GM12878 (cell line): ENCODE data around the gene SLC35D2. TPM values are rescaled to one million over a fixed set of nuclear protein-coding genes. Genes with fewer than 3 reads are reported as not detected.
A peak's percentile ranks its signal among the peaks of the same experiment; 100 is the strongest.

ENCODE experiments used
- ATAC-seq: fragments of 200-7000 bp; cut with Tn5 transposase; 3 replicates; pipeline ENCODE4 v1.9.1; 2020; ENCODE audit warnings: mild to moderate bottlenecking, moderate library complexity
- BruUV-seq: library from RNA; stranded (reverse); fragments of 400-500 nt; replicated peaks from 2 replicates; lab custom pipeline; 2021; lab: Mats Ljungman, UMichigan
- CTCF ChIA-PET: fragments of 300-600 bp; sonication (Branson Sonifier 250); formaldehyde crosslinking; extraction: SDS; loops from one replicate; lab custom pipeline; 2021; ENCODE audit warnings: inconsistent platforms; lab: Yijun Ruan, JAX
- POLR2A ChIA-PET: fragments of 350-600 bp; formaldehyde crosslinking; extraction: SDS; loops from one replicate; lab custom pipeline; 2021; ENCODE audit warnings: inconsistent platforms; lab: Charles Lee
- RAD21 ChIA-PET: fragments of 300-600 bp; sonication (Branson Sonifier 250); formaldehyde crosslinking; loops from one replicate; lab custom pipeline; 2023; ENCODE audit warnings: antibody characterized with exemption; ENCODE audit not compliant: unreplicated experiment; lab: Charles Lee
- SMC1A ChIA-PET: fragments of 300-600 bp; sonication (Branson Sonifier 250); formaldehyde crosslinking; loops from one replicate; lab custom pipeline; 2023; ENCODE audit not compliant: unreplicated experiment, uncharacterized antibody; lab: Charles Lee
- DNase-seq: peaks from one replicate; pipeline ENCODE4 v3.0.0-alpha.2; 2011; ENCODE audit warnings: low read depth, low spot score
- FAIRE-seq: peaks from 3 replicates; lab custom pipeline; 2011; peaks lifted over from hg19 to GRCh38; lab: Jason Lieb, UNC
- H2AFZ ChIP-seq: 2 replicates; pipeline ENCODE4 v1.6.0; 2011; ENCODE audit warnings: low read depth, low read length, control low read depth; ENCODE audit not compliant: control insufficient read depth
- H3K27ac ChIP-seq: 2 replicates; pipeline ENCODE4 v1.5.1; 2011; ENCODE audit warnings: control low read depth; ENCODE audit not compliant: control insufficient read depth, insufficient read depth
- H3K27me3 ChIP-seq, 2 experiments: replicated peaks in 1 of 2; 2 replicates each; pipeline versions ENCODE4 v1.6.0 to v1.6.1; 2011; ENCODE audit warnings: low read length in 1 of 2; ENCODE audit not compliant: control insufficient read depth in 2 of 2, insufficient read depth in 2 of 2
- H3K36me3 ChIP-seq, 2 experiments: 2 replicates each; pipeline ENCODE4 v1.5.1; 2011; ENCODE audit warnings: low read length in 1 of 2; ENCODE audit not compliant: control insufficient read depth in 2 of 2, insufficient read depth in 2 of 2
- H3K4me1 ChIP-seq: 2 replicates; pipeline ENCODE4 v1.6.1; 2011; ENCODE audit warnings: mild to moderate bottlenecking, low read length, moderate library complexity, mixed read lengths; ENCODE audit not compliant: control insufficient read depth, insufficient read depth
- H3K4me2 ChIP-seq: 2 replicates; pipeline ENCODE4 v1.6.0; 2011; ENCODE audit warnings: control low read depth; ENCODE audit not compliant: control insufficient read depth, insufficient read depth
- H3K4me3 ChIP-seq: fragments of 200-600 bp; sonication (generic); 2 replicates; pipeline ENCODE4 v1.5.1; 2016
- H3K79me2 ChIP-seq: 2 replicates; pipeline ENCODE4 v1.6.0; 2011; ENCODE audit warnings: low read length; ENCODE audit not compliant: control insufficient read depth, insufficient read depth
- H3K9ac ChIP-seq: 2 replicates; pipeline ENCODE4 v1.8.0; 2011; ENCODE audit warnings: low read length, control low read depth, mixed read lengths; ENCODE audit not compliant: control insufficient read depth, insufficient read depth
- H3K9me3 ChIP-seq: replicated peaks from 3 replicates; pipeline ENCODE4 v1.5.1; 2011; ENCODE audit warnings: mild to moderate bottlenecking, low read length; ENCODE audit not compliant: control insufficient read depth, insufficient read depth
- H4K20me1 ChIP-seq: 2 replicates; pipeline ENCODE4 v1.6.0; 2011; ENCODE audit not compliant: control insufficient read depth, insufficient read depth
- ASH2L ChIP-seq: fragments of 300-600, 200-600 bp; sonication (generic); IDR thresholded peaks from 2 replicates; pipeline ENCODE4 v1.6.1; 2017; ENCODE audit warnings: low read depth, mild to moderate bottlenecking, borderline replicate concordance
- BHLHE40 ChIP-seq, 2 experiments: fragments of 450-650 bp in 1 of 2; IDR thresholded peaks; 2 replicates each; pipeline ENCODE4 v1.6.1; 2011 to 2017; ENCODE audit warnings: low read depth in 2 of 2, borderline replicate concordance in 1 of 2, improper control_type of control experiment in 1 of 2, low read length in 1 of 2, mild to moderate bottlenecking in 1 of 2
- BMI1 ChIP-seq: fragments of 450-650 bp; IDR thresholded peaks from 2 replicates; pipeline ENCODE4 v1.6.1; 2016; ENCODE audit warnings: mild to moderate bottlenecking, moderate library complexity, borderline replicate concordance
- CBX3 ChIP-seq: fragments of 200-600 bp; sonication (generic); IDR thresholded peaks from 2 replicates; pipeline ENCODE4 v1.6.1; 2016; ENCODE audit warnings: low read depth, borderline replicate concordance
- CREB1 ChIP-seq: IDR thresholded peaks from 2 replicates; pipeline ENCODE4 v1.6.1; 2012; ENCODE audit warnings: low read depth, mild to moderate bottlenecking, inconsistent platforms
- EP300 ChIP-seq, 2 experiments: fragments of 150-350 bp in 1 of 2; IDR thresholded peaks; 2 replicates each; pipeline ENCODE4 v1.6.1; 2011 to 2012; ENCODE audit warnings: low read depth in 2 of 2, low read length in 2 of 2, borderline replicate concordance in 1 of 2, improper control_type of control experiment in 1 of 2, inconsistent platforms in 1 of 2; ENCODE audit not compliant: control insufficient read depth in 1 of 2
- ESRRA ChIP-seq: IDR thresholded peaks from 2 replicates; pipeline ENCODE4 v1.6.1; 2012; ENCODE audit warnings: mild to moderate bottlenecking, low read length, improper control_type of control experiment
- EZH2 ChIP-seq: IDR thresholded peaks from 2 replicates; pipeline ENCODE4 v1.6.1; 2012; ENCODE audit warnings: low read depth, mild to moderate bottlenecking, control low read depth, inconsistent platforms, low read length, borderline replicate concordance; ENCODE audit not compliant: control insufficient read depth
- GABPA ChIP-seq: IDR thresholded peaks from 2 replicates; pipeline ENCODE4 v1.6.1; 2014; ENCODE audit warnings: antibody characterized with exemption, low read depth, mild to moderate bottlenecking, inconsistent platforms
- HDAC6 ChIP-seq: fragments of 200-600 bp; sonication (generic); IDR thresholded peaks from one replicate; pipeline ENCODE4 v1.8.0; 2017; ENCODE audit warnings: antibody characterized with exemption; ENCODE audit not compliant: unreplicated experiment
- KDM1A ChIP-seq: fragments of 200-600 bp; sonication (generic); IDR thresholded peaks from 2 replicates; pipeline ENCODE4 v1.6.1; 2016; ENCODE audit warnings: borderline replicate concordance
- NFYB ChIP-seq: IDR thresholded peaks from 2 replicates; pipeline ENCODE4 v1.6.1; 2011; ENCODE audit warnings: low read depth, mild to moderate bottlenecking, low read length, improper control_type of control experiment, moderate library complexity; ENCODE audit not compliant: insufficient read depth
- POLR2A ChIP-seq: IDR thresholded peaks from 2 replicates; pipeline ENCODE4 v1.6.1; 2011; ENCODE audit warnings: low read depth, mild to moderate bottlenecking, low read length
- POLR2AphosphoS2 ChIP-seq: IDR thresholded peaks from 2 replicates; pipeline ENCODE4 v1.6.1; 2011; ENCODE audit warnings: low read depth, mild to moderate bottlenecking, low read length, improper control_type of control experiment, moderate library complexity
- SPI1 ChIP-seq: IDR thresholded peaks from 2 replicates; pipeline ENCODE4 v1.6.1; 2011; ENCODE audit warnings: low read depth, mild to moderate bottlenecking, low read length, moderate library complexity, borderline replicate concordance; ENCODE audit not compliant: insufficient read depth
- SREBF1 ChIP-seq: IDR thresholded peaks from 2 replicates; pipeline ENCODE4 v1.6.1; 2012; ENCODE audit warnings: mild to moderate bottlenecking, low read length
- SRF ChIP-seq, 2 experiments: IDR thresholded peaks; 2 replicates each; pipeline ENCODE4 v1.6.1; 2011; ENCODE audit warnings: low read depth in 2 of 2, low read length in 2 of 2, mild to moderate bottlenecking in 1 of 2, moderate library complexity in 1 of 2
- TBL1XR1 ChIP-seq: IDR thresholded peaks from 2 replicates; pipeline ENCODE4 v1.6.1; 2012; ENCODE audit warnings: low read depth, low read length, improper control_type of control experiment
- TCF12 ChIP-seq: IDR thresholded peaks from 2 replicates; pipeline ENCODE4 v1.6.1; 2011; ENCODE audit warnings: low read depth, mild to moderate bottlenecking, low read length
- ZNF622 ChIP-seq: fragments of 450-650 bp; IDR thresholded peaks from 2 replicates; pipeline ENCODE4 v1.6.1; 2017; ENCODE audit warnings: mild to moderate bottlenecking, inconsistent platforms
- WGBS: methylation state at CpG from one replicate; pipeline ENCODE4 v1.1.6; 2016; ENCODE audit warnings: low lambda C conversion rate; ENCODE audit not compliant: insufficient replicate concordance, insufficient coverage; ENCODE audit errors: missing lambda C conversion rate; 5-methylcytosine and 5-hydroxymethylcytosine counted together
- in situ Hi-C: fragments of 300-500 bp; cut with MboI; formaldehyde crosslinking; loops from 9 replicates; pipeline ENCODE4 v1.14.3; 2018; ENCODE audit warnings: mixed read lengths
- intact Hi-C: fragments of 100-400 bp; cut with micrococcal nuclease; formaldehyde crosslinking; loops from one replicate; pipeline ENCODE4 v1.14.2; 2022; ENCODE audit not compliant: unreplicated experiment
- polyA plus RNA-seq, 11 experiments: library from polyadenylated mRNA; depleted of rRNA in 4 of 11; unstranded in 6 of 11; stranded (reverse) in 5 of 11; fragments of >200 nt; fragmentation: Nextera tagmentation in 4 of 11; fragmentation: Illumina TruSeq in 1 of 11; extraction: Ambion mirVana in 4 of 11; extraction: Trizol in 1 of 11; gene quantifications; 1 replicate in 1 of 11; 2 replicates in 10 of 11; pipeline versions ENCODE4 v1.2.1 to v1.2.3, GENCODE V29; 2011 to 2016; ENCODE audit warnings: inconsistent platforms in 2 of 11, missing spikeins in 2 of 11, low read depth in 1 of 11
- total RNA-seq, 4 experiments: library from RNA; depleted of rRNA in 3 of 4; stranded (reverse); fragments of >200 nt in 3 of 4; fragmentation: Illumina TruSeq in 1 of 4; extraction: Trizol in 1 of 4; gene quantifications; 2 replicates each; pipeline versions ENCODE4 v1.2.1 to v1.2.3, GENCODE V29; 2013 to 2021

The SLC35D2 gene
- total and polyA plus RNA-seq, 10 of the 15 experiments (the other 5 are each of a cell fraction or from before 2014, with no cell fraction given) = 0.64 to 6.3 (median 3.5) TPM

DNA sequence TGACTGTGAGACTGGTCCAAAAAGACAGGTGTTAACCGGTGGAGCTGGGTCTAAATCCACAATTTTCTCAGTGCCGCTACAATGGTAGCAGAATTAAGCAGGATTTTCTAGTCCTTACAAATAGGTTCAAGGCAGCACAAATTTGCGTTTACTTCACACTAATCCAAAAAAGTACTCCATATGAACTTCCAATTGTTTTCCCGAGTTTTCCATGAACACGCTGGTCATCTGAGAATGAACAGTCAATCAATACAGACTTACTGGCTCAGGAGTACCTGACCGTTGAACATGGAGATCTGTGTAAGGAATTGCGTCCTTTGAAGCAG lies 709 bp downstream of the SLC35D2 start:
- in situ Hi-C loops = no loop called here
- H3K4me1 ChIP-seq = peaks cover 4% of the 10 kb centered on the region; the same call in 1 of the 2 replicates
- FAIRE-seq (no peak), ATAC-seq (no peak), DNase-seq (no peak)
- H4K20me1 ChIP-seq = no peaks in the 10 kb centered on the region
- POLR2A ChIA-PET = interaction anchor here (1.0 to 1.4 kb wide), 2 partner anchors 12 to 16 kb away, joined by 3 to 4 read pairs; no protein-coding TSS in a partner anchor
- peak overlapping the region; percentile 58; the same call in 1 of the 2 replicates for H3K9ac ChIP-seq
- RAD21 ChIA-PET = interaction anchor here (0.6 to 1.3 kb wide), 2 partner anchors 9 to 38 kb away, joined by 3 read pairs; no protein-coding TSS in a partner anchor
- H3K27me3 ChIP-seq = no peaks in the 10 kb centered on the region
- SMC1A ChIA-PET = interaction anchor here (0.6 to 1.5 kb wide), 5 partner anchors 12 to 181 kb away, joined by 3 to 4 read pairs (median 3); no protein-coding TSS in a partner anchor
- intact Hi-C loops = no loop called here
- CTCF ChIA-PET = no interaction called here
- H3K4me2 ChIP-seq = peak overlapping the region; percentile 94
- H2AFZ ChIP-seq = peak overlapping the region; percentile 87
- H3K9me3 ChIP-seq = no peaks in the 10 kb centered on the region
- H3K36me3 ChIP-seq = no peaks in the 10 kb centered on the region
- H3K27ac ChIP-seq = no peak overlapping the region
- TF ChIP-seq TBL1XR1 (no peak), POLR2AphosphoS2 (no peak), NFYB (no peak), CBX3 (no peak), GABPA (no peak), SREBF1 (no peak), ESRRA (no peak), EP300 (IDR thresholded peaks at IDR 0.05; ENCODE audit: borderline replicate concordance in 1 of 2, control insufficient read depth in 1 of 2, low read depth in 2 of 2, low read length in 2 of 2) (no peak), BMI1 (no peak), BHLHE40 (IDR thresholded peaks at IDR 0.05; ENCODE audit: borderline replicate concordance in 1 of 2, low read depth in 2 of 2, low read length in 1 of 2) (no peak), EZH2 (no peak), ZNF622 (no peak), HDAC6 (no peak), POLR2A (no peak), SPI1 (no peak), KDM1A (no peak), ASH2L (no peak), CREB1 (no peak), SRF (IDR thresholded peaks at IDR 0.05; ENCODE audit: low read depth in 2 of 2, low read length in 2 of 2) (no peak), TCF12 (no peak)
- TF ChIP-seq, all 136 proteins: peak for 0
- BruUV-seq = TSS peak; percentile 66
- WGBS = 79% methylated on average over 7 of the region's 7 CpGs
- Histone ChIP-seq H3K79me2 (no peaks in the 10 kb centered on the region; the same call in 1 of the 2 replicates), H3K4me3 (peak overlapping the region; percentile 65)
